GM12892 (cell line): Measurements from ENCODE around the gene DDRGK1.

ENCODE experiments used
- POLR2A ChIP-seq: IDR thresholded peaks from 2 replicates; pipeline ENCODE4 v1.6.1; 2011; ENCODE audit warnings: low read depth, low read length, control low read depth
- POLR2AphosphoS5 ChIP-seq: IDR thresholded peaks from 2 replicates; pipeline ENCODE4 v1.6.1; 2011; ENCODE audit warnings: low read depth, low read length, control low read depth
- TAF1 ChIP-seq: IDR thresholded peaks from 2 replicates; pipeline ENCODE4 v1.6.1; 2011; ENCODE audit warnings: low read depth, mild to moderate bottlenecking, control low read depth, low read length, borderline replicate concordance

GRCh38 chr20:3172933-3173609, 31.4 kb downstream of the DDRGK1 start, which contains the start of gene LZTS3:
- TF ChIP-seq TAF1 (no peak), POLR2A (peak; percentile 49; the same call in 1 of the 2 replicates), POLR2AphosphoS5 (no peak)
